CD4-positive, alpha-beta T cell treated with Interleukin-15 for 4 hours (primary cell): ENCODE measurements around the gene GALNT10.

ENCODE experiments used
- DNase-seq: peaks from one replicate; pipeline ENCODE4 v3.0.0-alpha.2; 2020; ENCODE audit warnings: low spot score

The GALNT10 gene

DNA sequence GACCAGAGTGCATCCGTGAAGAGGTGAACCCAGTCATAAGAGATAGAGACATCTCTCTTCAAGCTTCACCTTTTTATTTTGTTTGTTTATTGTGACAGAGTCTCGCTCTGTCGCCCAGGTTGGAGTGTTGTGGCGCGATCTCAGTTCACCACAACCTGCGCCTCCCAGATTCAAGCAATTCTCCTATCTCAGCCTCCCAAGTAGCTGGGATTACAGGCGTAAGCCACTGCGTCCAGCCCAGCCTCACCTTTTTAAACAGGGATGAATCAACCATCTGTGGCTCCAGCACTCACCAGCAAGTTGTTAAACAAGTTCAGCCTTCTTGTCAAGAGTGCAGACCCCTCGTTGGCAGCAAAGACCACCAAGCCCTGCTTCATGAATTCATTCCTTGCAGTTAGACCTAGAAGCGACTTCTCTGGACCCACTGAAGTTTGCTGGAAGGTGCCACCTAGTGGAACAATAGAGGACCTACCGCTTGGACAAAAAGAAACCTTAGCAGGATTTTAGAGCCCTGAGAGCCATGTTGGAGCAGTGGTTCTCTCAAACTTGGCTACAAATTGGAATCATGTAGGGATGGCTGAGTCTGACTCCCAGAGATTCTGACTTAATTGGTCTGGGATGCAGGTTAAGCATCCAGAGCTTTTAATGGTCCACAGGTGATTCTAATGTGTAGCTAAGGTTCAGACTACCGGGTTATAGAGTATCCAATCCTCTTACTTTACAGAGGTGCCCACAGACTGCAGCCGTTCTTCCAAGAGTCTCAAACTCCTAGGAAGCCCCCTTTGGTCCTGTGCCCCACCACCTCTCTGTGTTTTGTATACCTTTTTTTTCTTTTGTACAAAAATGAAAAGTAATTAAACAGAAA, 10.5 kb upstream of the GALNT10 start:
- DNase-seq, result peak; percentile 66

DNA sequence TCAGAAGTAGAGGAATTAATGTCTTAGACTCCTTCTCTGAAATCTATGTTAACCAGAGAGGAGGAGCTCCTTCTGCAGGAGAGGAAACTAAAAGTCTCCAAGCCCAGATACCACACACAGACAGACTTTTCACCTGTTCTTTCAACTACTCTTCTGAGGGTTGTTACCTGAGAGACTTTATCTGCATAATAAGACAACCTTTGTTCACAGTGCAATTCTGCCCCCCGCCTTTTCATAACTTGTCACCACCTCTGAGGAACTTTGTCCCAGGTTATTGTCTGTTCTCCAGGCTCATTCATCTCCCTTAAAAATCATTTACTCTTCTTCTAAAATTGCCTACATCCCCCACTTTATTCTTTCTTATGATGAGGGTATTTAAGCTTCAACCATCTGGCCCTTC, 9.4 kb upstream of the GALNT10 start:
- no peak for DNase-seq

DNA sequence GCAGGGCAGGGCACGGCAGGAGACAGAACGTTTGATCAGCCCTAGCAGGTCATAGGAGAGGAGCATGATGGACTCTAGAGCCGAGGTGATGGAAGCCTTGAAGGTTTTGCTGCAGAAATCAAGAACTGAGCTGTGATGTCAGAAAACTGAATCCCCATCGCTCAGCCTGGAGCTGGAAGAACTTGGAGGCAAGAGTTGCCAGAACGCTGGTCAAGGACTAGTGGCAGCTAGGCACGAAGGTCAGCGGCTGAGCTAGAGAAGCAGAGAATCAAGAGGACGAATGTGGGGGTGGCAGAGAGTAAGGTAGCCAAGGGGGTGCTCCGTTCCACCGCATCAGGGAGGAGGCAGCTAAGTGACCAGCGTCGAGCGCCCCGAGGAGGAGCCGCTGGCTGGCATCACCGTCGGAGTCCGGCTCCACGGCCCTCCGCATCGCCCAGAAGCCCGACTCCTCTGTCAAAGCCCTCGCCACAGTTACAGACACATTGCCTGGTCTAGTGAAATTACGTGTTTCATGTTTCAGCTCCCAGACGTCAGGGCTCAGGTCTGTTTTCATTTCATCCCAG, 1.2 kb upstream of the GALNT10 start:
- no peak for DNase-seq

DNA sequence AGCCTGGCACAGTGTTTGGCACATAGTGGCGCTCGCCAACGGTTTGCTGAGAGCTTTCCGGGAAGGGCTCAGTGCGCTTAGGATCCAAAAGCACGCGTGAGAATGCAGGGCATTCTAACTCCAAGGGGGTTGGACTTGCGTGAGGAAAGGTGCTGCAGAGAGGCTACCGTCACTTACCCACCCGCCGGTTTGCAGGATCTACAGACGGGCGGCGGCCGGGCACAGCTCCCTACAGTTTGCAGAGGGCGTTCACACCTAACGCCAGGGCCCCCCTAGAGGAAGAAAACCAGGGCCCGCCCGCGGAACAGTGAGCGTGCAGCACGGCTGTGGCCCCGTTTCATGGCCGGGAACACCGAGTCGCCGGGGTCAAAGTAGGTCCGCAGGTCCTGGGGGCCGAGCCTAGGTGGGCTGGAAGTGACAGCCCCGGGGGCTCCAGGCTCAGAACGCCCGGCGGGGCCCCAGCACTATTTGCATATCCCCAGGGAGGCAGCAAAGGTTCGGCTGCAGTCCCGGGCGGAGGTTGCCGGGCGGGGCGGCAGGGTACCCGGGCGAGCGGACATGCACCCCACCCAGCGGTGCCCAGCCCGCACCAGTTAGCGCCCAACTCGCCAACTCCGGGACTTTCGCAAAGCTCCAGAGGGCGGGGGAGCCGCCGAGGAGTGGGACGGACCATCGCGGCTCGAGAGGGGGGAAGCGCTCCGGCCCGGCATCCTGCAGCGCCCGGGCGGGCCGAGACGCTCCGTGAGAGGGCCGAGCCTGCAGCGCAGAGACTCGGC, 526 bp upstream of the GALNT10 start:
- DNase-seq, result peak; percentile 85

DNA sequence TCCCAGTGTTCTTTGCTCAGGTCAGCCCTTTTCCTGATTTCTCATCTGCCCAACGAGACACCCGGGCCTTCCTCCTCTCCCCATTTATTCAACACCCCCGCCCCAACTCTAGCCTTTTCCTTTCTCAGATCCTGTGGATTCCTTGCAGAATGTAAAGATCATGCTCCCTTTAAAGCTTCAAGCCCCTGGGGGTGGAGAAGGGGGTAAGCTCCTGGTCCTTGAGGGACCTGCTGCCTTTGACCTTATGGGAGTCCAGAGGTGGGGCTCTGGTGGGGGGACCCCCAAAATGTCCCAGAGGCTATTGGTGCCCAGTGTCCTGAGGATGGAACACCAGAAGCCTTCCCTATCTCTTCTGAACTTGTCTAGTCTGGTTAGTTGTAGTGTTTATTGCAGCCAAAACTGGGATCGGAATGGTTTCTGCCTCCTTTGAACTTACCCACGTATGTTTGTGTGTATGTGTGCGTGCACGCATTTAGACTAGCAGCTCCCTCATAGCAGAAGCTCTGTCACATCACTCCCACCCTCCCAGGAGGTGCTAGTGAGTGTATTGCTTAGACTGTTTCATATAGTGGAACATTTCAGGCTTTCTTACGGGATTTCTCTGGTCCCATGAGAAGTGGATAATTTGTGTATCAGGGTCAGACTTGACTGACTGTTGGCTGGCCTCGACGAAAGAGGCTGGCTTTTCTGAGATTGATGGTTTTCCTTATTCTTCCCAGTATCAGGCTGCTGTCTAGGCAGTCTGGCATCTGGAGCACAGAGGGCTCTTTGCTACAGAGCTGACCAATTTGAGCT, 1.1 kb downstream of the GALNT10 start:
- DNase-seq, result peak; percentile 17

DNA sequence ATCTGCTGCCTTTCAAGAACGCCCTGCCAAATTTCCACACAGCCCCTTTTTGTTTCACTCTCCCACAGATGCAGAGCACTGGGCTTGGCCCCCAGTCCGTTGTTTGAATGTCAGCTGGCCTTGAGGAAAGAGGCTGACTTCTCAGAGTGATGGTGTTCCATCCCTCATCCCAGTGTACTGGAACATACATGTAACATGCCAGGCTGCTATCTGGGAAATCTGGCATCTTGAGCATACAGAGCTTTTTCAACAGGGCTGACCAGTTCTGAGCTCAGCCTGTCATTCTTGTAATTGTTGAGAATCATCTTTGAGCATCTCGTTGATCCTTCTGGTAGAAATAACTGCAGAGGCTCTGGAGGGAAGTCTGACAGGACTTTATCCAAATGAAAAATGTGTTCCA, 2.8 kb downstream of the GALNT10 start:
- no peak for DNase-seq

DNA sequence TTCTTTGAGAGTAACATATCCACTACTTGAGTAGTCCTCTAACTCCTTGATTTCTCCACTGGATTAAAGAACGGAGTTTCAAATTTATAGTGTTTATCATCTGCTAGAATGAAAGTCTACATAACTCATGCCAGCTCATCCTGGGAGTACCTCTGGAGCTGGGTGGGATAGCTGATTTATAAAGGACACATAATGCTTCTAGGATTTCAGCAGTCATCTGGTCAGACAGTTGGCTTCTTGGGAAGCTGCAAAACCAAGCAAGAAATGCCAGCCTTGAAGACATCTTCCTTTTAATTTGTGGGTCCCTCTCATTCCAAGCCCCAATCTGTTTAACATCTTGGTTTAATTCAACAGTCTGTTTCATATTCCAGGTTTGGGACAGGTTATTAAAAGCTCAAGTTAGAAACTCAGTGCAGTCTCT, 3.2 kb downstream of the GALNT10 start:
- DNase-seq, result no peak

DNA sequence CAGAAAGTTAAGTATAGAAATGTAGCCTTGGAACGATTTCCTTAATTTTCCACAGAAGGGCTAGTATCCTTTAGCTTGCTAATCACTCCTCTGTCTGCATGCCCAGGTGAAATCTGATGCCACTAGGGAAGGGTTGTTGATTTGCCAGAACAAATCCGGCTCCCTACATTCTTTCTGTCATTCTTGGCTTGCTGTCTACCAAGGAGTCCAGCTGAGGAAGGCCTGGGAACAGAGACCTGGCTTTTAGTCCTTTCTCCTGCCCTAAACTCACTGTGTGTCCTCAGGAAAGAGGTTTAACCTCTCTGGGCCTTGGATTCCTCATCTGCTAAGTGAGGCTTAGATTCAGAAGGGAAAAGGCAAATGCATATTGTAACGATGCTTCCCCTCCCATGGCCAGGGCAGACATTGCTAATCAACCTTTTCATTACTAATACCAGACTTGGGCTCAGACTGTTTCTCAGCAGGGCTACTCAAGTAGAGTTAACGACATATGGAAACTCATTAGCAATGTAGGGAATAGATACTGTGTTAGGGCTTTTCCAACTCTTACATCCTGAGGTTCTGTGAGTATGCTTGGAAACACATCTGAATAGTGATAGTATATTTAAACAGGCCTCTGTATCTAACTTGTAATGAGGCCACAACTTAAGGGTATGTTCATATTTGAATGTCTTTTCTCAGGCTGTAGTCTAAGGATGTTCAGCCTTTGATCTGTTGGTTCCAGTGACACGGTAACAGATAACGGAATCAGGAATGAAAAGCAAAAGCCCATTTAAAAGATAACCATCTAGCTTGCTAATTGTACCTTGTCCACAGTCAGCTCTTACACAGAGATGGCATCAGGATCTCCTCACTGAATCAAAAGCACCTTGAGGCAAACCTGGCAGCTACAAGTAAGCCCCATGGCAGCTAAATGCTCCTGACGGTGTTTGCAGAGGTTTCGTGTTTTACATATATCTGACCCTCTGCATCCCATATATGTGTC, 4.1 kb downstream of the GALNT10 start:
- no peak for DNase-seq

DNA sequence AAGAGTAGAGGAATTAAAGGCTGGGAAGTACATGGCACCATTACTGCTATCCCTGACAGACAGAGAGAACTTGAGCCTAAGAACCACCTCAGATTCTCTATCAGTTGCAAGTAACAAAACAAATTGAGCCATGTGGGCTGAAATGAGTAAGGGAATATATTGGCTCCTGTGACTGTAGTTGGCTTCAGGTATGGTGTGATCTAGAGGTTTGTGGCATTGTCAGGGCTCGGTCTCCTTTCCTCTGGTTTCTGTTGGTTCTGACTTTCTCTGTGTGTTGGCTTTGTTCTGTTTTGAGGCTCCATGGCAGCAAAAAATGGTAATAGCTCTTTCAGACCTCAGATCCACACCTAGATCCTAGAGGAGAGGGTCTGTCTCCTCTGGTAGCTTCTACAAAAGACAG, 5.7 kb downstream of the GALNT10 start:
- no peak for DNase-seq

DNA sequence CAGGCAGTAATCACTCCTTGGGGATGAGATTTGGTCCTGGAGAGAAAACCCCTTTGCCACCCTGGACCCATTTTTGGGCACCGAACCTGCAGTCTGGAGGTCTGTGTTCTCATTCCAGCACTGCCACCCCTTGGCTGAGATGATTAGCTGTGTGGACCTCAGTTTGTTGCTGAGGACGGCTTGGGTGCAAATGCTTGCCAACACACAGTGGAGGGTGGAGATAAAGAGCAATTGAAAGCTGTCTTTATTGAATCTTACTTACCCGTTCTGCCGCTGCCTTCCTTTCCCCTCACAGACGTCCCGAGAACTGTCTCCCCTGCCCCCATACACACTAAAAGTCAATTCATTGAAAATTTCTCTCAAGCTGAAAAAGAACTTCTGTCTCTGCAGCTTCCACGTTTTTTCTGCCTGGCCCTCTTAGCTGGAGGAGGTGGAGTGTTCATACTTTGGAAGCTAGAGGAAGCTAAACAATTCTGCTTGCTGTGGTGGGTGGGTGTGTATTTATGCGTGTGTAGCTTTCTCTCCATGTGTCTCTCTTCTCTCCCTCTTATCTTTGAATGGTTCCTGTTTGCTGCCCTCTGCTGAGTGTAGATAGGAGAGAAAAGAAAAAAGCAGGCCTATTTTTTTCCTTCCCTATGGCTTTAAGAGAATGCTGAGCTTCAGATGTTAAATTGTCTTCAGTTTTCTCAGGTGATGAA, 6.6 kb downstream of the GALNT10 start:
- no peak for DNase-seq

DNA sequence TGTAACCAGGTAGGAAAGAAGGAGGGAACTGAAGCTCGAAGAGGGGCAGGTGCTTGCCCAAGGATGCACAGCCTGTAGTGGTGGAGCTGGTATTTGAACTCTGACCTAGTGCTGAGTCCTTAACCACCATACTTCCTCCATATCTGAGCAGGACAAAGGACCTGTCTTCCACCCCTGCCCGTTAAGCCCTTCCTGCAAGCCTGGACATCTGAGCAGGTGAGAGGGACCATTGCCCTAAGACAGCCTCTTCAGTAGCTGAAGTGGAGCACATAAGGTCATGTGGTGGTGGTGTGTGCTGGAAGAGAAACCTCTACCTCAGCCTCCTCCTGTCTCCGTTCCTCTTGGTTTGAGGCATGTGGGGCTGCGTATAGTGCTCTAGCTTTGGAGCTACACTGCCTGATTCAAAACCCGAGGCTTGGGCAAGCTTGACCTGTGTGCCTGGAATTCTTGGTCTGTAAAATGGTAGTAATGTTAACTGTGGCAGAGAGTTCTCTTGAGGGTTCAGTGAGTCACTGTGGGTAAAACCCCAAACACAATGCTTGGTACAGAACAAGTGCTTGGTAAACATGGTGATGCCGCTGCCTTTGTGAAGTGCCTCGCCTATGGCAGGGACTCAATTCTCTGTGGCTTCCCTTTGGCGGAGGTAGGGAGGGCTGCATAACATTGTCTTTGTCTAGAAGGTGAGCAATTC, 7.4 kb downstream of the GALNT10 start:
- DNase-seq, result peak; percentile 82

DNA sequence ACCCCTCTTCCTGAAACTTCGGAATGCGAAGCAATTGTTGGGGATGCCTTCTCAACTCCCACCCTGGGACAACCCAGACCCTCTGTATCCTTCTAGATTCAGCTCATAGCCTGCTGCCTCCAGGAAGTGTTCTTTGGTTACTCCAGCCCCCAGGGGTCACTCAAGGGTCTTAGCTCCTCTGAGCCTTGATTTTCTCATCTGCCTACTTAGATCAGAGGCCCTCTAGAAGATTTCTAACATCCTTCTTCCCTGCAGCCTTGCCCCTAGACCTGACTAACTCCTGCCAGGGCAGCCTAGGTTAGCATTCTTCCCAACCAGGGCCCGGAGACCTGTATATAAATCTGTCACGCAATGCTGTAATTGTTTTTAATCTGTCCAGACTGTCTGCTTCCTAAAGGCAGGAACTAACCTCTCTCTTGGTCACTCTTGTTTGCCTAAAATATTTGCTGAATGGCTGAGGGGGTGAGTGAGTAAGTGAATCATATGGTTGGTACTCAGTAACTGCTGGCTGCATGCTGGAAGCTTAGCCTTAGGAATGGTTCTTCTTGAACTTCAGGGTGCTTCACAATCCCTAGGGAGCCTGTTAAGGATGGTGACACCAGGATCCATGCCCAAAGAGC, 8.2 kb downstream of the GALNT10 start:
- DNase-seq, result no peak

DNA sequence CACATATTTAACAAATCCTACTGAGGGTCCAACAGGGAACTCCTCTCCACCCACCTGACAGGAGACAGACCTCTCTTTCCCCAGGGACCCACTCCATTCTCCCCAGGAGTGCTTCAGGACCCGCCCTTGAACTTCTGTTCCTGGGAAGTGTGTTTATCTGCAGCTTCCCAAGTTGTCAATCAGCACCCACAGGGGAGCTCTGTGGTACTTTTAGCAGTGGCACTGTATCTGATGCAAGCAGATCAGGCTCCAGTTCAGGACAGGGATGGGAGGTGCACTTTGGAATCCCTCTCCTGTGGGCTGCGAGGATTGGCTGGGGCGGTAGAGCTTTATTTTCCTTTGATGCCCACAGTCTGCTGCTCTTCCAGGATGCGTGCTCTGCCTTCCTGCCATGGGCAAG, 8.7 kb downstream of the GALNT10 start:
- no peak for DNase-seq

DNA sequence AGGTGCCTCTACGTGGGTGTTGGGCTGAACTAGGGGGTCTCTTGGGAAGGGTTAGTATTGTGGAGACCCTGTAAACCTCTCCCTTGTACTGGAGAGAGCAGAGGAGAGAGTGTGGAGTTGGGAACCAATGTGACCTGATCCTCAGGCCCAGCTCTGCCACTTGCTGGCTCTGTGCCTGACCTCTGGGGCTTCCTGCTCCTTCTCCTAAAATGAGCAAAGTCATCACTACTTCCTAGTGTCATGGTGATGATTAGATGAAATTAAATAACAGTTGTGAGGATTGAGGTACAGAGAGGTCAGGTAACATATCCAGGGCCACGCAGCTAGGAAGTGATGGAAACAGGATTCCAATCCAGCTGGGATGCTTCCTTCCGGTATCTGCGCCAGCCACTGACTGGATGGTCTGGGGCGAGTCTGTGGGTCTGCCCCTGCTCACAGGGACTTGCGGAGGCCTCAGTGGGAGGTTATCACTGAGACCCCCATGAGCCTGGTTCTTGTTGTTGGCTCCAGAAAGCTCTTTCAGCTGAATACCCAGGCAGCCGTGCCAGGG, 9.2 kb downstream of the GALNT10 start:
- DNase-seq, result no peak

DNA sequence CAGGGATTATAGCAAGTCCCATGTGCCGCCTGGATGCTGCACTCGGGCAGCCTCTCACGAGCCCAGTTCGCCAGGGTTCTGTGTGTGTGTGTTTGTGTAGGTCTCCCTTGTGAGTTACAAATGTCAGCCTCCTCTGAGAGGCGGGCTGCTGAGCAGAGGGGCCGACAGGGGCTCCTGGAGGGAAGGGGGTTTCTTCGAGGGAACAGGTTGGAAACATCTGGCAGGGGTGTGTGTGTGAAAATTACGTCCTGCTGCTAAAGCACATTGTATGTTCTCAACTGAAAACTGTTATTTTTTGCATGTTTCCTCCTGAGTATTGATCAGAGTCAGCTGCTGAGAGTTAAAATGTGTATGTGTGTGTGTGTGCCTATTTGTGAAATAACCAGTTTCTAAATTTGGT, 9.7 kb downstream of the GALNT10 start:
- DNase-seq, result no peak

DNA sequence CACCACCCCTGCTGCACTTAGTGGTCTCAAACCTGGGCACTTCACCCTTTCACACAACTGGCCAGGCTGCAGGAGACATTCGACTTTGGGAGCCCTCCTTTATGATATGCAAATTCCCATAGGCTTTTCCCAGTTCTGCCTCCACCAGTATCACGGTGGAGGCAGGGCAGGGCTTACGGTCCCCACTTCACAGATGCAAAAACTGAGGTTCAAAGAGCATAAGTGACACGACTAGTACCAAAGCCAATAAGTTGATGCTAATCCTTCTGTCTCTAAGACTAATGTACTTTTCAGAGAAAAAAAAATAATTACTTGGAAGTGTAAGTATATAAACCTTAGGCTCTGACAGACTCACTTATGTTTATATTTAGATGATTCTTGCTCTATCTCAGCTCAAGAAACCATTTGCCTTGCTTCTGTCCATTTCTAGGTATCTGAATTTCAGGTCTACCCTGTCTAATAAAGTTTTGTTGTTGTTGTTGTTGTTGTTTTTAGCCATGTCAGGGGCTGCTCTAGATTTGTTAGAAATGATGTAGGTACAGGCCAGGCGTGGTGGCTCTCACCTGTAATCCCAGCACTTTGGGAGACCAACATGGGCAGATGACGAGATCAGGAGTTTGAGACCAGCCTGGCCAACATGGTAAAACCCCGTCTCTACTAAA, 10.7 kb downstream of the GALNT10 start:
- DNase-seq, result no peak

DNA sequence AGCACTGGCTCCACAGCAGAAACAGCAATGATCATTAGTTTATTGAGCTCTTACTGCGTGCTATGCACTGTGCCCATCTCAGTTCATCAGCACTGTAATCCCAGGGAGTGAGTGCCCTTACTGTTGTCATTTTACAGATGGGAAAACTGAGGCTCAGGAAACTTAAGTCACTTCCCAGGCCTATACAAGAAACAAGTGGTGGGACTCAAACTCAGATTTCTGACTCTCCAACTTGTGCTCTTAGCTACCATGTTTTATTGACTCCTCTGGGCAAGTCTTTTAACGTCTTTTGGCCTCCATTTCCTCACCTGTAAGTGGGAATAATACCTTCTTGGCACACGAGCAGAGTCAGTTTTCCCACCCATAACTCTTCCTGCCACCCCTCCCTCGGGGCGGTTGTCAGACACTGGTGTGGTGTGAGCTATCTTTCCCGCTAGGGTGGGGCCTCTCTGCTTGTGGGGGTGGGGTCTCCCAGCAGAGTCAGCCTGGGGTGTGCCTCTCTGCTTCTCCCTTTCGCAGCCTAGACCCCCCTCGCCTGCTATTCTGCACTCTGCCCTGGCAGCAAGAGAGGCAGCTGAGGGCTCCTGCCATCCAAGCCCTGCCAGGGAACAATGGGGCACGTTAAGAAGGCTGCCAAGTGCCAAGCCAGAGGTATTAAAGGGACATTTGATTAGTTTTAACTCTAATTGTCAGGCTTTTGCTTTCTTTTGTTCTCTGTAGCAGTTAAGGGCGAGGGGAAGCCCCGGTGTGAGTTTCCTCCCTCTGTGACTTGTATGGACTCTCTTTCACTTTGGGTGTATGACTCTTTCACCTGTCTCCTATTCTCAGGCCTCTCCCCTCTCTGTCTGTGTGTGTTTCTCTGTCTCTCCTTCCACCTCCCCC, 12.1 kb downstream of the GALNT10 start:
- peak; percentile 62 for DNase-seq
